Stimulated activated CD8-positive, alpha-beta memory T cell treated with anti-CD3 and anti-CD28 coated beads, Interleukin-7, amount 100 ng/mL, for 1 hour (primary cell): ENCODE results near the gene PRKCZ.

Experiments used
- DNase-seq, 2 donors: peaks; one replicate each; pipeline ENCODE4 v3.0.0-alpha.2; 2020; ENCODE audit warnings: low read depth in 2 of 2

Gene PRKCZ

GRCh38 chr1:2177541-2177940 lies 127.3 kb downstream of the PRKCZ start:
- no peak for DNase-seq

- DNase-seq, result no peak
These were observed 127.8 kb downstream of the PRKCZ start for GRCh38 chr1:2177946-2178538.

- no peak for DNase-seq
These were observed 128.7 kb downstream of the PRKCZ start for GRCh38 chr1:2178875-2179274.

GRCh38 chr1:2179283-2180013 lies 129.2 kb downstream of the PRKCZ start:
- no peak for DNase-seq

- DNase-seq, result no peak
These were observed 130.4 kb downstream of the PRKCZ start for GRCh38 chr1:2180297-2181245.

GRCh38 chr1:2181271-2181670 lies 131.1 kb downstream of the PRKCZ start:
- no peak for DNase-seq

- no peak for DNase-seq
These were observed 131.5 kb downstream of the PRKCZ start for GRCh38 chr1:2181752-2182151.

GRCh38 chr1:2182376-2182775 lies 132.2 kb downstream of the PRKCZ start:
- DNase-seq, result no peak

GRCh38 chr1:2183937-2184334 lies 133.7 kb downstream of the PRKCZ start:
- DNase-seq, result no peak

- DNase-seq, result no peak
These were observed 134.3 kb downstream of the PRKCZ start for GRCh38 chr1:2184531-2184930.

- no peak for DNase-seq
These were observed 134.7 kb downstream of the PRKCZ start for GRCh38 chr1:2184934-2185333.

GRCh38 chr1:2185880-2186855 lies 136.0 kb downstream of the PRKCZ start:
- DNase-seq, result no peak

GRCh38 chr1:2186901-2187300 lies 136.7 kb downstream of the PRKCZ start:
- DNase-seq, result no peak

- DNase-seq, result no peak
These were observed 137.4 kb downstream of the PRKCZ start for GRCh38 chr1:2187619-2188018.

GRCh38 chr1:2188336-2188735 lies 138.1 kb downstream of the PRKCZ start:
- DNase-seq, result no peak

- DNase-seq, result peak; percentile 76 to 77
These were observed 139.5 kb downstream of the PRKCZ start for GRCh38 chr1:2189459-2190425.

GRCh38 chr1:2190491-2190976 lies 140.3 kb downstream of the PRKCZ start:
- DNase-seq, result no peak

- no peak for DNase-seq
These were observed 142.1 kb downstream of the PRKCZ start for GRCh38 chr1:2192031-2192995.
